Brain microvascular endothelial cell (primary cell): ENCODE measurements around the gene DAPK1.

ENCODE experiments used
- DNase-seq: peaks from one replicate; pipeline ENCODE4 v3.0.0-alpha.2; 2020
- H3K27ac ChIP-seq: fragments of 250-450 bp; sonication (Bioruptor Pico); 2 replicates; pipeline ENCODE4 v1.5.1; 2020; ENCODE audit warnings: mild to moderate bottlenecking, moderate library complexity
- H3K27me3 ChIP-seq: fragments of 250-450 bp; sonication (Bioruptor Pico); replicated peaks from 2 replicates; pipeline ENCODE4 v1.5.1; 2020; ENCODE audit warnings: mild to moderate bottlenecking
- H3K36me3 ChIP-seq: fragments of 250-450 bp; sonication (Bioruptor Pico); replicated peaks from 2 replicates; pipeline ENCODE4 v1.5.1; 2020; ENCODE audit warnings: mild to moderate bottlenecking
- H3K4me3 ChIP-seq: 2 replicates; pipeline ENCODE4 v1.5.1; 2011; ENCODE audit warnings: low read depth, mild to moderate bottlenecking, control low read depth, low read length, moderate library complexity
- in situ Hi-C: cut with HindIII; loops from 2 replicates; pipeline ENCODE4 v1.10.0; 2017; ENCODE audit warnings: low sequenced_read_pairs, low pct_ligation_motif_present
- TF ChIP-seq, protein P1 (sequence below): IDR thresholded peaks from 2 replicates; pipeline ENCODE4 v1.5.1; 2011; ENCODE audit warnings: low read depth, mild to moderate bottlenecking, moderate library complexity, low read length, control low read depth, inconsistent platforms; ENCODE audit errors: missing control alignments

The DAPK1 gene

DNA sequence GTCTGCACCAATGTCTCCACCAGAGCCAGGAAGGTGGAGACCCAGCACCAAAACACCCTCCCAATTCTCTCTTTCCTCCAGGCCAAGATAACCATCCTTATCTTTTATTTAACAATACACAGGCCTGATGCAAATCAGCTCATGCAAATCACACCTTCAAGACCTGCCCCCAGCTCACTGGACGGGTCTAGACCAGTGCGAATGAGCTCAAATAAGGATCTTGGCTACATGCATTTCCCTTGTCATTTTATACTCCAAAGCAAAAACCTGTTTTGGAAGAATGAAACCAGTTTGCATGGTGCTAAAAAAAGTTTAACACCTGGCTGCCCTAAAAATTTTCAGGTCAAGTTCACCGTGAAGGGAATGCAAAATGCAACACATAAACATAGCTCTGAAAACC is 31.9 kb upstream of the DAPK1 start:
- in situ Hi-C loops = no loop called here
- Histone ChIP-seq H3K4me3 (no peak overlapping the region), H3K36me3 (no peaks in the 10 kb centered on the region), H3K27ac (no peak overlapping the region), H3K27me3 (no peaks in the 10 kb centered on the region)
- DNase-seq = no peak
- TF ChIP-seq, protein P1, sequence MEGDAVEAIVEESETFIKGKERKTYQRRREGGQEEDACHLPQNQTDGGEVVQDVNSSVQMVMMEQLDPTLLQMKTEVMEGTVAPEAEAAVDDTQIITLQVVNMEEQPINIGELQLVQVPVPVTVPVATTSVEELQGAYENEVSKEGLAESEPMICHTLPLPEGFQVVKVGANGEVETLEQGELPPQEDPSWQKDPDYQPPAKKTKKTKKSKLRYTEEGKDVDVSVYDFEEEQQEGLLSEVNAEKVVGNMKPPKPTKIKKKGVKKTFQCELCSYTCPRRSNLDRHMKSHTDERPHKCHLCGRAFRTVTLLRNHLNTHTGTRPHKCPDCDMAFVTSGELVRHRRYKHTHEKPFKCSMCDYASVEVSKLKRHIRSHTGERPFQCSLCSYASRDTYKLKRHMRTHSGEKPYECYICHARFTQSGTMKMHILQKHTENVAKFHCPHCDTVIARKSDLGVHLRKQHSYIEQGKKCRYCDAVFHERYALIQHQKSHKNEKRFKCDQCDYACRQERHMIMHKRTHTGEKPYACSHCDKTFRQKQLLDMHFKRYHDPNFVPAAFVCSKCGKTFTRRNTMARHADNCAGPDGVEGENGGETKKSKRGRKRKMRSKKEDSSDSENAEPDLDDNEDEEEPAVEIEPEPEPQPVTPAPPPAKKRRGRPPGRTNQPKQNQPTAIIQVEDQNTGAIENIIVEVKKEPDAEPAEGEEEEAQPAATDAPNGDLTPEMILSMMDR = no peak

DNA sequence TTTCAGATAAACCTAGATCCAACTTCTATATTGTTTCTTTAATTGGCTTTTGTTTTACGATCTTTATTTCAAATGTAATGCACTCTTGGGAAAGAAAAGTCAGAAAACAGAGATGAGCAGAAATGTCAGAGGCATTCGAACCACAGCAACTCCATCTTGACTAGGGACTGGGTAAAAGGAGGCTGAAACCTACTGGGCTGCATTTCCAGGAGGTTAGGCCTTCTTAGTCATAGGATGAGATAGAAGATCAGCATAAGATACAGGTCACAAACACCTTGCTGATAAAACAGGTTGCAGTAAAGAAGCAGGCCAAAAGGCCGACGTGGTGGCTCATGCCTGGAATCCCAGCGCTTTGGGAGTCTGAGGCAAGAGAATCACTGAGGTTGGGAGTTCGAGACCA is 30.5 kb upstream of the DAPK1 start:
- in situ Hi-C loops = no loop called here
- TF ChIP-seq, protein P1 = no peak

DNA sequence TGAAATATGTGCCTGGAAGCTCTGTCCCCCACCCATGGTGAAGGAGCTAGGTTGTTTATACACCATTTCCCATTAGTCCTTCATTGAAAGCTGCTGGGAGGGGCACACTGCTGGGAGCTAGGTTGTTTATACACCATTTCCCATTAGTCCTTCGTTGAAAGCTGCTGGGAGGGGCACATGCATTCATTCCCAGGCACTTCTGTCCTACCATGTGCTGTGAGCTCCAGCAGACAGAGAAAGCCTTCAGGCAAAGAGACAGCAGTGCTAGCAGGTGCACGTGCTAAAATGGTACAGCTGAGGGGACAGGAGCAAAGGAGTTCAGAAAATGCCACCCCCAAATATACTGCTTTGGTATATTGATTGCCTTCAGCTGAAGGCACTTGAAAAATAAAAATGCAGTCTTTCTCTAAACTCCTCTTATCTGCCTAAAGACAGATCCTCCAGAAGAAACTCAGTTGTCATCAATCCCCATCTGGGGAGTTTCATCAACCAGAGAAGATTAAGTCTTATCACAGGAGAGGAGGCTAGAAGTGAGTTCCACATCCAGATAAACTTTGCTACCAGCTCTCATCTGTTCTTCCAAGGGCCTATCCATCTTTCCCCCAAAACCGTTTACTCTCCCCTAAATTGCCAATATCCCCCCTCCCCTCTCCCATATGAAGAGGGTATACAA is 27.7 kb upstream of the DAPK1 start:
- H3K27me3 ChIP-seq = no peaks in the 10 kb centered on the region
- no peak overlapping the region for H3K4me3 ChIP-seq
- no peak overlapping the region for H3K27ac ChIP-seq
- in situ Hi-C loops = no loop called here
- no peaks in the 10 kb centered on the region for H3K36me3 ChIP-seq
- TF ChIP-seq, protein P1 = no peak
- no peak for DNase-seq

More for the DNA sequence above, 30.5 kb upstream of the DAPK1 start:
- Histone ChIP-seq H3K36me3 (no peaks in the 10 kb centered on the region), H3K4me3 (no peak overlapping the region), H3K27me3 (no peaks in the 10 kb centered on the region), H3K27ac (no peak overlapping the region)
- no peak for DNase-seq

DNA sequence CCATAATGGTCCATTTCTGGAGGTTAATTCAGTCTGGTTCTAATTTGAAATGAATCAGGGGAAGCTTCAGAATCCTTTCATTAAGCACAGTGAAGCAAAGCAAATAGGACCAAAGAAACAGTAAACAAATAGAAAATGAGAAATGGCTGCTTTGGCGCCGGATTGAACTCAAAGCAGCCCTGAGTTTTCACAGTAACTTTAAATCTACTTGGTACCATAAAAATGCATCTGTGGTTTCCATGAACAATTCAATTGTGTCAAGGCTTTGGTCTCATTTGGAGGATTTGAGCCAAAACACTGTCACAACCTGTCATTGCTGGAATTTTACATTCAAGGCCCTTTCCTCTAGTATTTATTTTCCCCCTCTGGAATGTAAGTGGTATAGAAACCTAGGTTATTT is 25.9 kb upstream of the DAPK1 start:
- Histone ChIP-seq H3K36me3 (no peaks in the 10 kb centered on the region), H3K27ac (no peak overlapping the region), H3K27me3 (no peaks in the 10 kb centered on the region), H3K4me3 (no peak overlapping the region)
- in situ Hi-C loops = no loop called here
- TF ChIP-seq, protein P1 = no peak
- no peak for DNase-seq

DNA sequence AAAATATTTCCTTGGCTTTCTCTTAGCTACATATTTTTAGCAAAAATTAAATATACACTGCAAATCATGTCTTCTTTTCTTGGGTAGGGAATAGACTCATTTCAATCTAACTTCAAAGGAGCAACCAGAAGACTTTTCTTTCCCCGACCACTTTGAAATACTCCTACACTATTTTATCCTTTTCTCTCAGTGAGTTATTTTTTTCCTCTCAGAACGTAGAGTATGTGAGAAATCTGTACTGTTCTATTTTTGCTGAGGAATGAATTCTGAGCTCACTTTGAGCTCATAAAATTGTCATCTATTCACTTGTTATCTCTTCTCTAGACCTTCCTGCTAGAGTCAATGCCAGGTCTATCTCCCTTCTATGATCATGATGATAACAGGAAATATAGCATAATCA is 22.2 kb upstream of the DAPK1 start:
- H3K27me3 ChIP-seq = no peaks in the 10 kb centered on the region
- no peak overlapping the region for H3K4me3 ChIP-seq
- DNase-seq = no peak
- no peak overlapping the region for H3K27ac ChIP-seq
- in situ Hi-C loops = no loop called here
- no peaks in the 10 kb centered on the region for H3K36me3 ChIP-seq
- TF ChIP-seq, protein P1 = no peak
